DMS153 treated with DMSO at 0.1 percent for 48 hours (cell line): ENCODE measurements around the gene CCDC141.
A peak's percentile ranks its signal among the peaks of the same experiment; 100 is the strongest.

ENCODE experiments used
- DNase-seq: peaks from one replicate; lab custom pipeline; 2025; ENCODE audit not compliant: unreplicated experiment; lab: John Stamatoyannopoulos, UW

Gene CCDC141

DNA sequence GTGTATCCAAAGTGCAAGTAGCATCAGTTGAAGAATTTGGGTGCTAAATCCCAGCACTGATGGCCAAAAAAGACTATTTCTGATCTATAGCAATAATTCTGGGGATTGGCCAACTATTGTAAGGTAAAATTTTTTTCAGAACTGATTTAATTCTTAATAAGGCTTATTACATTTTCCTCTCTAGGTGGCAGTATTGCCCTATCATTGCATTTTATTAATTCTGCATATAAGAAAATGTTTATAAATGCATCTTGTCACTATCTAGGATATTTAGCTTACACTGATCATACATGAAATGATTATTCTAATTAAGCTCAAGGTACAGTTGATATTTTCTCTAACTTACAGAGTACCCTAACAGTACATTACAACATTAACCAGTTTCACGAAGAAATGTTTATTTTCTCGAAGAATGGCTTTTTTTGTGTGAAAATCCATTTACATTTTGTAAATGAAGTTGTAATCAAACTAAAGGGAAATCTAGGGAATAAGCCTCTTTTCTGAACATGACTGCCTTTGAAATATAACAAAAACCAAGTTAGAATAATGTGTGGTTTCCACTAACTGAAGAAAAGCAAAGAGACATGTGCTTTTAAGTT lies 253.8 kb downstream of the CCDC141 start:
- peak; percentile 25 for DNase-seq

DNA sequence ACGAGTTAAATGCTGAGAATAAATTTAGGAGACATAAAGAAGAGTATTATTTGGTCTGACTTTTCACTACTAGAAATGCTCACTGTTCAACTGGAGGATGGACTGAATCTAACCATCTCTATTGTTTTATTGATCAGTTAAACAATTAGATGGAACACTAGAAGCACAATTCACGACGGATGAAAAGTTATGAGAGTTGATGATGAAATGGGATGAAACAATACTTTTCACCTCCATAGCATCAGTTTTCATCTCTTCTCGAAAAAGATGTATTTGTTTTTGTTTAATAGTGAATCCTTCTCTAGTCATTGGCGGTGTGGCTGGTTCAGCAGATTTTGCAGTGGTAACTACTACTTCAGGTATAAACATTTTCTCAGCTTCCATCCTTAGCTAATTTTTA lies 262.0 kb downstream of the CCDC141 start:
- no peak for DNase-seq

DNA sequence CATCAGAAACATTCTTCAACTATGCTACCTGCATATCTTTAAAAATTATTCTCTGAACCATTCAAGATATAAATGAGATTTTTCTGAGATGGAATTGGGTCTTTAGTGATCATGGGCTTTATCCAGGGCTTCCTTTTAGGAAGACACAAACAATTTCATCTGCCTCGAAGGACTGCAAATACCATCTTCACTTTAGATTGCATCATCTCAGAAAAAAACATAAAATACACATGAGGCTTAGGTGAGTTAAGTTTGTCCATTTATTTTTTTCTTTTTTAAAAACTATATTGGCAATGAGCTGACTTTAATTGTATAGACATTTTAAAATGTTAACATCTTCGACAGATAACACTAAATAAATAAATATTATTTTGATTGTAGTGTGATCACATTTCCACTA lies 262.8 kb downstream of the CCDC141 start:
- no peak for DNase-seq

DNA sequence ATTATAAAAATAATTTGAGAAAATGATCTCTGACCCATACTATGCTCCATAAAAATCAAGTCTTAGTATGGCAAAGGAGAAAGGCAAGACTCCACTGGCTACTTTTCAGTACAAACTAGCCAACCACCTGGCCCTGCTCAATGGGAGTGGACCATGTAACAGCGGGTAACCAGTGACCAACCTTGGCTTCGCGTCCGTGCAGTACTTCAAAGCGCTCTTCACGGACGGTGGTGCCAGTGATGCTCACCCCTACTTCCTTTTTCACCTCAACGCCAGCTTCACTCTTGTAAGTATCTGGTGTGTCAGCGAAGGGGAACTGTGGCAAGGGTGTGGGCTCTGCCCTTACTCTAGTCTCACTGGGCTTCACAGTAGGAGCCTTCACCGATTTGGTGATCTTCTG lies 266.0 kb downstream of the CCDC141 start:
- no peak for DNase-seq

DNA sequence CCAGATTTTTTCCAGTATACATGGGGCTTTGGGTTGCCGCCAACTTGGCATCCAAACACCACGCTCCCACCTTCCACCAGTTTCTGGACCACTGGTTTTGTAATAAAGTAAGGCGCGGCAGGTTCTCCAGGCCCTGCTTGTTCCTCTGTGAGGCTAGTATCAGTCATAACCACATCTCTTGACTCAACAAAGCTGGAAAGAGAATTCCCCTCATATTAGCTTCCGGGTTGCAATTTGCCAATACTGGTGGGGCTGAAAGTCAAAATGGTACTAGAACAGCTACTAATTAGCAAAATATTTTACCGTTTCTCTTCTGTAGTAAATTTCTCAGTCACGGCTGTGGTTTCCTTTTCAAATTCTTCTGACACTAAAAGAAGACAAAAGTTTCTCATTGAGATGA lies 267.7 kb downstream of the CCDC141 start:
- DNase-seq, result no peak
